Anterior cingulate cortex (tissue), 58 donors: ENCODE measurements around the gene SCGN.

ENCODE experiments used
- DNase-seq, 58 donors: peaks; one replicate each; lab custom pipeline; 2025; lab: John Stamatoyannopoulos, UW

SCGN gene

GRCh38 chr6:25652007-25652515, at the start of gene SCGN:
SCGN (plus strand) TSS chr6:25652215; CDS start chr6:25652404, 189 bp downstream.
- peak in 10 of 58 donors; percentile 0 to 13 (median 3) for DNase-seq

GRCh38 chr6:25602674-25602982, 49.4 kb upstream of the SCGN start:
- no peak for DNase-seq

- DNase-seq, result no peak
Measured at GRCh38 chr6:25603251-25603650, 48.8 kb upstream of the SCGN start.

- DNase-seq, result no peak
Measured at GRCh38 chr6:25606151-25606550, 45.9 kb upstream of the SCGN start.

GRCh38 chr6:25608558-25609174, 43.3 kb upstream of the SCGN start:
- peak in 1 of 58 donors; percentile 4 for DNase-seq

- no peak for DNase-seq
Measured at GRCh38 chr6:25612666-25613065, 39.3 kb upstream of the SCGN start.

GRCh38 chr6:25613415-25613814, 38.6 kb upstream of the SCGN start:
- DNase-seq, result no peak

GRCh38 chr6:25614052-25614451, 38.0 kb upstream of the SCGN start:
- no peak for DNase-seq

GRCh38 chr6:25615471-25615870, 36.5 kb upstream of the SCGN start:
- peak in 2 of 58 donors; percentile 13 to 19 for DNase-seq

- DNase-seq, result no peak
Measured at GRCh38 chr6:25617997-25618396, 34.0 kb upstream of the SCGN start.

GRCh38 chr6:25619217-25619616, 32.8 kb upstream of the SCGN start:
- DNase-seq, result no peak

GRCh38 chr6:25620391-25620790, 31.6 kb upstream of the SCGN start:
- DNase-seq, result no peak

- DNase-seq, result no peak
Measured at GRCh38 chr6:25623065-25623464, 28.9 kb upstream of the SCGN start.

GRCh38 chr6:25623879-25624278, 28.1 kb upstream of the SCGN start:
- no peak for DNase-seq

GRCh38 chr6:25627001-25627400, 25.0 kb upstream of the SCGN start:
- no peak for DNase-seq

- no peak for DNase-seq
Measured at GRCh38 chr6:25628471-25629197, 23.4 kb upstream of the SCGN start.

GRCh38 chr6:25629198-25629576, 22.8 kb upstream of the SCGN start:
- no peak for DNase-seq

- DNase-seq, result no peak
Measured at GRCh38 chr6:25630508-25631278, 21.3 kb upstream of the SCGN start.

- no peak for DNase-seq
Measured at GRCh38 chr6:25635886-25636317, 16.1 kb upstream of the SCGN start.

- DNase-seq, result no peak
Measured at GRCh38 chr6:25637211-25637610, 14.8 kb upstream of the SCGN start.

- DNase-seq, result no peak
Measured at GRCh38 chr6:25637960-25638434, 14.0 kb upstream of the SCGN start.
